ENCODE measurements around the gene GTF2IRD1. TPM values are rescaled to one million over a fixed set of nuclear protein-coding genes. Genes with fewer than 3 reads are reported as not detected.

The GTF2IRD1 gene
- total and polyA plus RNA-seq, 10 donors = 2.4 to 6.6 (median 3.6) TPM

- H3K4me3 ChIP-seq = no peak overlapping the region
- whole genome bisulfite sequencing, 5 donors = 92 to 95% (median 94%) methylated on average over 13 to 18 of the region's 18 CpGs
- intact Hi-C loops (cut with DNase I; ENCODE audit: low total_unique reads) = no loop called here
- no peak overlapping the region for H3K27ac ChIP-seq
- H3K36me3 ChIP-seq = peaks cover 0 to 19% (median 0%) of the 10 kb centered on the region in 6 donors
- H3K27me3 ChIP-seq (replicated peaks in 1 of 7) = no peaks in the 10 kb centered on the region
- H3K4me1 ChIP-seq = no peaks in the 10 kb centered on the region
- DNase-seq = no peak
- no peaks in the 10 kb centered on the region for H3K9me3 ChIP-seq
- TF ChIP-seq CTCF (IDR thresholded peaks at IDR 0.05 in 8 of 11, conservative IDR thresholded peaks at IDR 0.05 in 3 of 11) (no peak), POLR2AphosphoS5 (IDR thresholded peaks at IDR 0.05) (no peak)
Measured at GRCh38 chr7:74512762-74513161, 59.1 kb downstream of the GTF2IRD1 start.

- Histone ChIP-seq H3K4me1 (no peaks in the 10 kb centered on the region), H3K27me3 (replicated peaks in 1 of 7) (no peaks in the 10 kb centered on the region), H3K27ac (no peak overlapping the region), H3K4me3 (no peak overlapping the region), H3K9me3 (no peaks in the 10 kb centered on the region), H3K36me3 (peaks cover 0 to 19% (median 0%) of the 10 kb centered on the region in 6 donors)
- intact Hi-C loops (cut with DNase I; ENCODE audit: low total_unique reads) = no loop called here
- DNase-seq = no peak
- TF ChIP-seq POLR2A (IDR thresholded peaks at IDR 0.05) (no peak), CTCF (IDR thresholded peaks at IDR 0.05 in 8 of 11, conservative IDR thresholded peaks at IDR 0.05 in 3 of 11) (no peak), POLR2AphosphoS5 (IDR thresholded peaks at IDR 0.05) (no peak)
- 86 to 94% (median 87%) methylated on average over 9 to 11 of the region's 11 CpGs for WGBS, 5 donors
Measured at GRCh38 chr7:74514131-74514591, 60.5 kb downstream of the GTF2IRD1 start.

- intact Hi-C loops (cut with DNase I; ENCODE audit: low total_unique reads) = no loop called here
- Histone ChIP-seq H3K36me3 (peaks cover 0 to 19% (median 0%) of the 10 kb centered on the region in 6 donors), H3K27me3 (replicated peaks in 1 of 7) (no peaks in the 10 kb centered on the region), H3K4me1 (no peaks in the 10 kb centered on the region), H3K4me3 (no peak overlapping the region), H3K27ac (no peak overlapping the region), H3K9me3 (no peaks in the 10 kb centered on the region)
- TF ChIP-seq POLR2AphosphoS5 (IDR thresholded peaks at IDR 0.05) = no peak
- TF ChIP-seq CTCF (IDR thresholded peaks at IDR 0.05 in 8 of 11, conservative IDR thresholded peaks at IDR 0.05 in 3 of 11) = no peak
- TF ChIP-seq POLR2A (IDR thresholded peaks at IDR 0.05) = no peak
- 89 to 94% (median 93%) methylated on average over 15 of the region's 15 CpGs for WGBS, 5 donors
- DNase-seq = no peak
Measured at GRCh38 chr7:74515276-74515675, 61.6 kb downstream of the GTF2IRD1 start.

DNA sequence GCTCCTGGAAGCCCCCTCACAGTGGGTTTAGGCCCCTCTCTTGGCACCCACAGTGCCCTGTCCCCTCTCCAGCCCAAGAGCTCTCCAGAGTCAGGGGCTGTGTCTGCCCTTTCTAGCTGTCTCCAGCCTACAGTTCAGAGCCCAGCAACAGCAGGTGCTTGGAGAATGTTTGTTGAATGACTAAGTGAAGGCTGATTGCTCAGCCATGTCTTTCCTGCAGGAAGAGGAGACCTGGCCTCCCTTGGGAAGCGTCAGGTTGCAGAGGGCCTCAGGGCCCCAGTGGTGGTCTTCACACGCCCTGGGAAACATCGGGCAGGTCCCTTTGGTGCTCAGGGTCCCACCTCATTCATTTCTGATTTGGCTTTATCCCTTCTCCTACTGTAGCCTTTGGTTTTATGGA is 62.5 kb downstream of the GTF2IRD1 start:
- H3K9me3 ChIP-seq = peaks cover 0 to 4% (median 3%) of the 10 kb centered on the region in 8 donors
- DNase-seq = no peak
- peaks cover 0 to 23% (median 1%) of the 10 kb centered on the region in 6 donors for H3K36me3 ChIP-seq
- WGBS, 5 donors = 80 to 100% (median 84%) methylated on average over 1 to 3 of the region's 3 CpGs
- no peaks in the 10 kb centered on the region for H3K27me3 ChIP-seq (replicated peaks in 1 of 7)
- no peak for TF ChIP-seq POLR2AphosphoS5 (IDR thresholded peaks at IDR 0.05)
- H3K27ac ChIP-seq = no peak overlapping the region
- intact Hi-C loops (cut with DNase I; ENCODE audit: low total_unique reads) = no loop called here
- no peak overlapping the region for H3K4me3 ChIP-seq
- no peaks in the 10 kb centered on the region for H3K4me1 ChIP-seq

- no peak for DNase-seq
- intact Hi-C loops (cut with DNase I; ENCODE audit: low total_unique reads) = no loop called here
- H3K27ac ChIP-seq = no peak overlapping the region
- peaks cover 0 to 27% (median 4%) of the 10 kb centered on the region in 6 donors for H3K36me3 ChIP-seq
- H3K4me3 ChIP-seq = no peak overlapping the region
- peaks cover 0 to 17% (median 12%) of the 10 kb centered on the region in 8 donors for H3K9me3 ChIP-seq
- H3K4me1 ChIP-seq = no peaks in the 10 kb centered on the region
- 77 to 96% (median 86%) methylated on average over 3 to 13 of the region's 13 CpGs for WGBS, 5 donors
- no peaks in the 10 kb centered on the region for H3K27me3 ChIP-seq (replicated peaks in 1 of 7)
- TF ChIP-seq POLR2A (IDR thresholded peaks at IDR 0.05) = no peak
- TF ChIP-seq POLR2AphosphoS5 (IDR thresholded peaks at IDR 0.05) = peak in 1 of 3 donors; percentile 25
- TF ChIP-seq CTCF (IDR thresholded peaks at IDR 0.05 in 8 of 11, conservative IDR thresholded peaks at IDR 0.05 in 3 of 11) = no peak
Measured at GRCh38 chr7:74518041-74518440, 64.3 kb downstream of the GTF2IRD1 start.

Data from spleen (tissue), 11 donors.